Thyroid gland (tissue), 4 donors: ENCODE data around the gene TMEM44.

Experiments
- CTCF ChIP-seq, 6 experiments: fragments of 200-600 bp in 3 of 6; fragments of 450-650 bp in 3 of 6; sonication (generic) in 3 of 6; IDR thresholded peaks; one replicate each; pipeline ENCODE4 v1.5.1; 2016 to 2019; ENCODE audit warnings: antibody characterized with exemption in 6 of 6, mild to moderate bottlenecking in 2 of 6, inconsistent platforms in 1 of 6, moderate library complexity in 1 of 6
- POLR2A ChIP-seq, 2 donors: fragments of 450-650 bp; IDR thresholded peaks; one replicate each; pipeline ENCODE4 v1.6.1; 2017; ENCODE audit warnings: antibody characterized with exemption in 2 of 2, mild to moderate bottlenecking in 2 of 2, moderate library complexity in 1 of 2

- TF ChIP-seq CTCF (IDR thresholded peaks at IDR 0.05) (no peak), POLR2A (IDR thresholded peaks at IDR 0.05) (no peak)
These were observed 31.6 kb upstream of the TMEM44 start for GRCh38 chr3:194664857-194665256.
